MCF 10A (cell line): ENCODE measurements around the gene ERBB2. TPM values are rescaled to one million over a fixed set of nuclear protein-coding genes. Genes with fewer than 3 reads are reported as not detected.
"Not testable (repeated sequence)": the region's sequence is repeated elsewhere in the genome, so short reads cannot be mapped to it uniquely, and the experiment has no call there.

Source experiments
- BruUV-seq: library from RNA; stranded (reverse); fragments of 400-500 nt; replicated peaks from 2 replicates; lab custom pipeline; 2021; lab: Mats Ljungman, UMichigan
- CTCF ChIA-PET: fragments of 300-600 bp; sonication (Branson Sonifier 250); formaldehyde crosslinking; extraction: SDS; loops from one replicate; lab custom pipeline; 2021; ENCODE audit warnings: antibody characterized with exemption, inconsistent platforms; lab: Yijun Ruan, JAX
- POLR2A ChIA-PET: fragments of 300-600, 350-650 bp; sonication (Branson Sonifier 250); formaldehyde crosslinking; extraction: SDS; loops from one replicate; lab custom pipeline; 2020; ENCODE audit warnings: antibody characterized with exemption, inconsistent platforms; lab: Yijun Ruan, JAX
- DNase-seq: peaks from one replicate; pipeline ENCODE4 v3.0.0-alpha.2; 2018; ENCODE audit not compliant: unreplicated experiment
- H3K27ac Mint-ChIP-seq: one replicate; pipeline ENCODE4 v1.8.0; 2022; ENCODE audit warnings: mild to moderate bottlenecking, low read depth, mixed read lengths; ENCODE audit not compliant: unreplicated experiment
- H3K27me3 Mint-ChIP-seq: one replicate; pipeline ENCODE4 v1.8.0; 2022; ENCODE audit warnings: mixed read lengths; ENCODE audit not compliant: insufficient read depth, unreplicated experiment
- H3K36me3 Mint-ChIP-seq: one replicate; pipeline ENCODE4 v1.8.0; 2022; ENCODE audit warnings: mild to moderate bottlenecking, moderate library complexity, mixed read lengths; ENCODE audit not compliant: insufficient read depth, unreplicated experiment
- H3K4me1 Mint-ChIP-seq: one replicate; pipeline ENCODE4 v1.8.0; 2022; ENCODE audit warnings: mixed read lengths; ENCODE audit not compliant: insufficient read depth, unreplicated experiment
- H3K4me3 Mint-ChIP-seq: one replicate; pipeline ENCODE4 v1.8.0; 2022; ENCODE audit warnings: mild to moderate bottlenecking, moderate library complexity, mixed read lengths; ENCODE audit not compliant: unreplicated experiment
- H3K9me3 Mint-ChIP-seq: one replicate; pipeline ENCODE4 v1.8.0; 2022; ENCODE audit warnings: mixed read lengths; ENCODE audit not compliant: unreplicated experiment
- CTCF ChIP-seq: fragments of 200-600 bp; IDR thresholded peaks from one replicate; pipeline ENCODE4 v1.8.0; 2022; ENCODE audit warnings: antibody characterized with exemption, mild to moderate bottlenecking; ENCODE audit not compliant: unreplicated experiment
- intact Hi-C: fragments of 100-400 bp; cut with micrococcal nuclease; formaldehyde crosslinking; loops from 2 replicates; pipeline ENCODE4 v1.14.1; 2022
- total RNA-seq: library from RNA; stranded (reverse); gene quantifications from 2 replicates; pipeline ENCODE4 v1.2.3, GENCODE V29; 2022

Gene ERBB2
- total RNA-seq, 1 experiment from 2014 or later: 33.7 TPM

- no peak for DNase-seq
- Mint-ChIP-seq H3K4me3 (no peak overlapping the region), H3K4me1 (peaks cover 10% of the 10 kb centered on the region), H3K36me3 (peaks cover 20% of the 10 kb centered on the region), H3K27ac (no peak overlapping the region), H3K9me3 (no peaks in the 10 kb centered on the region), H3K27me3 (no peaks in the 10 kb centered on the region)
- ChIA-PET POLR2A (no interaction called here), CTCF (no interaction called here)
- intact Hi-C loops: no loop called here
- TF ChIP-seq CTCF: no peak
- BruUV-seq: no TSS peak
These were observed 45.7 kb downstream of the ERBB2 start for GRCh38 chr17:39745335-39746144.

DNA sequence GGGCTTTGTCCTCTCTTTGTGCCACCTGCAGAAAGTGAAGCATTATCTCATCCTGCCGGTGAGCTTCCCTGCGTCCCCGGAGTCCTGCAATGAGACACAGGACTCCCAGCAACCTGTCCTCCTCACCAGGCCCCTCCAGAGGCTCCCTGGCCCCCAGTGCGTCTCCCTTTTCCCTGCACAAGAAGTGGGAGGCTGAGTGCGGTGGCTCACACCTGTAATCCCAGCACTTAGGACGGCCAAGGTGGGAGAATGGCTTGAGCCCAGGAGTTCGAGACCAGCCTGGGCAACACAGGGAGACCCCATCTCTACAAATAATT lies 46.2 kb downstream of the ERBB2 start:
- intact Hi-C loops: no loop called here
- ChIA-PET CTCF (no interaction called here), POLR2A (no interaction called here)
- Mint-ChIP-seq H3K4me1 (peaks cover 4% of the 10 kb centered on the region), H3K27me3 (no peaks in the 10 kb centered on the region), H3K36me3 (peaks cover 20% of the 10 kb centered on the region), H3K27ac (no peak overlapping the region), H3K4me3 (no peak overlapping the region), H3K9me3 (no peaks in the 10 kb centered on the region)
- DNase-seq: no peak
- TF ChIP-seq CTCF: no peak
- no TSS peak for BruUV-seq

DNA sequence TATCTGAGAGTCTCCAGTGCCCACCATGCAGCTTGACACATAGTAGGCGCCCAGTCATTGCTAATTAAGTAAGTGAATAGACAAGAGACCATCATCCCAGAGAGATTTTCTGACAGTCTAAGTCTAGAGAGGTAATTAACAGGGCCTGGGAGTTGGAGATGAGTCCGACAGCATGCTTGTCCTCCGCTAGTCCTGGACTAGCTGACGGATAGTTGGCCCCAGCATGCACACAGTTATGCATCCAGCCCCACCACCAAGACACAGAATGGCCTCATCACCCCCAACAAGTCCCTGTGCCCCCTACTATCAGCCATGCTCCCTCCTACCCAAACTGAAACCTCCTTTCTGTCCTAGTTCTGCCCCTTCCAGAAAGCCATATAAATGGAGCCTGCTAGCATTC lies 47.9 kb downstream of the ERBB2 start:
- ChIA-PET CTCF (interaction anchor here (1.0 to 1.6 kb wide), 2 partner anchors 93 to 126 kb away, joined by 3 to 5 read pairs; no protein-coding TSS in a partner anchor), POLR2A (interaction anchor here (0.7 to 1.1 kb wide), 2 partner anchors 8 to 15 kb away, joined by 4 read pairs; no protein-coding TSS in a partner anchor)
- no peaks in the 10 kb centered on the region for H3K9me3 Mint-ChIP-seq
- intact Hi-C loops: no loop called here
- no peak for TF ChIP-seq CTCF
- no TSS peak for BruUV-seq
- no peak overlapping the region for H3K27ac Mint-ChIP-seq
- peaks cover 20% of the 10 kb centered on the region for H3K36me3 Mint-ChIP-seq
- no peak overlapping the region for H3K4me3 Mint-ChIP-seq
- H3K4me1 Mint-ChIP-seq: no peaks in the 10 kb centered on the region
- DNase-seq: no peak
- no peaks in the 10 kb centered on the region for H3K27me3 Mint-ChIP-seq

DNA sequence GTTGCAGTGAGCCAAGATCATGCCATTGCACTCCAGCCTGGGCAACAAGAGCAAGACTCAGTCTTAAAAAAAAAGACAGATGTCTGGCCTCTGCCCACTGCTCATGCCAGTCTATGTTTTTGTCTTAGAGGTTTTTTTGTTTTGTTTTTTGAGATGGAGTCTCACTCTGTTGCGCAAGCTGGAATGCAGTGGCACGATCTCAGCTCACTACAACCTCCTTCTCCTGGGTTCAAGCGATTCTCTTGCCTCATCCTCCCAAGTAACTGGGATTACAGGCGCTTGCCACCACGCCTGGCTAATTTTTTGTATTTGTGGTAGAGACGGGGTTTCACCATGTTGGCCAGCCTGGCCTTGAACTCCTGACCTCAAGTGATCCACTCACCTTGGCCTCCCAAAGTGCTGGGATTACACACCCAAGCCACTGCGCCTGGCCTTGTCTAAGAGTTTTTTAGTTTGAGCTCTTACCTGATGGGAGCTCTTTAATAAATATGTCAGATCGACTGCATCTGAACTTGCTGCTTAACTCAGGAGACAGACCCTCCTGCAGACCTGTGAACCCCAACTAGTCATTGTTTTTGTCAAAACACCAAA lies 48.7 kb downstream of the ERBB2 start:
- H3K27me3 Mint-ChIP-seq: not testable (repeated sequence)

More for the DNA sequence above, 48.7 kb downstream of the ERBB2 start:
- intact Hi-C loops, H3K9me3 Mint-ChIP-seq, H3K4me1 Mint-ChIP-seq, H3K4me3 Mint-ChIP-seq, DNase-seq, H3K27ac Mint-ChIP-seq, BruUV-seq: not testable (repeated sequence)
- ChIA-PET POLR2A (interaction anchor here (0.7 to 2.7 kb wide), 3 partner anchors 9 to 48 kb away, joined by 4 to 13 read pairs (median 4); partner anchors contain the start of gene ERBB2), CTCF (interaction anchor here (0.5 to 1.2 kb wide), 4 partner anchors 94 to 1958 kb away, joined by 3 to 4 read pairs (median 3); no protein-coding TSS in a partner anchor)
- peaks cover 20% of the 10 kb centered on the region for H3K36me3 Mint-ChIP-seq
